ENCODE results near the gene FYN.

FYN gene

DNA sequence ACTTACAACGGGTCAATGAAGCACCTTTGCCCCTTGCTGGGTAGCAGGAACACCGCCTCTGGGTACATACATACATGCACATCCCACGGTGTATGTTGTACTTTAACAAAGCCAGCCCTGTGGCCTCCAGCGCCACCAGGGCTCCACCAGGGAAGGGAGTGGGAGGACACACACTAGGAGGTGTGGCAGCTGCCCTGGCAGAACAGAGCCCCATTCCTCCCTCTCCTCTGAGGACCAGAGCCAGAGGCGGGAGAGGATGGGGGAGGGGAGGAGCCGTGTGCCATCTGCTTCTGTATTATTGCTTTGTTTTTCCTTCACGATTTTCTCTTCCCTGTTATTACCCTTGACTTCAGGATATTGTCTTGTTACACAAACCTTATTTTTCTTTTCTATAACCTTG, 161.8 kb downstream of the FYN start:
- DNase-seq (ENCODE audit: low read depth, low spot score), result no peak
- H3K9ac ChIP-seq (ENCODE audit: insufficient read length), result peak overlapping the region; percentile 35
- H3K36me3 ChIP-seq (ENCODE audit: insufficient read depth, low read length), result peaks cover 56% of the 10 kb centered on the region
- H3K27ac ChIP-seq, result peak overlapping the region; percentile 89
- TF ChIP-seq POLR2AphosphoS5 (IDR thresholded peaks at IDR 0.05; ENCODE audit: borderline replicate concordance, low read depth, low read length) (no peak), FOXP2 (optimal IDR thresholded peaks at IDR 0.05; ENCODE audit: control extremely low read depth, extremely low read length, insufficient read depth) (no peak), EZH2 (IDR thresholded peaks at IDR 0.05) (no peak)
- H3K4me3 ChIP-seq, result no peak overlapping the region
- no peaks in the 10 kb centered on the region for H3K9me3 ChIP-seq (ENCODE audit: low read depth, low read length)

DNA sequence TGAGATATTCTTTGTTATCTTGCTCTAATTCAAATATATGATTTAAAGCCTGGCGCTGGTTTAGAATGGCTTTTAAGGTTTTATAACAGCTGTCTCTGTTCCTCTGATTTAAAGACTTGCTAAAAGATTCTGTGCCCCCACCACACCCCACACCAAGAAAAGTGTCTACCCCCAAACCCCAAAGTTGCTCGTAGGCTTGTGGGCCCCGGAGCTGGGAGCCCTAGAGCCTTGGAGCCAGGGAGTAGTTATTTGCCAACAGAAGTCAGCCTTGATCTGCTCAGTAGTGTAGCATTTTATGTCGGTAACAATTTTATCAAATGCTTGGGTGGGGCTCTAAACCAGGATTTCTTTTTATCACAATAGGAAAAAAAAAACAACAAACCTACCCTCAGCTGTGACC, 162.3 kb downstream of the FYN start:
- no peaks in the 10 kb centered on the region for H3K9me3 ChIP-seq (ENCODE audit: low read depth, low read length)
- H3K36me3 ChIP-seq (ENCODE audit: insufficient read depth, low read length), result peaks cover 59% of the 10 kb centered on the region
- no peak overlapping the region for H3K4me3 ChIP-seq
- no peak for DNase-seq (ENCODE audit: low read depth, low spot score)
- peak overlapping the region; percentile 48 for H3K9ac ChIP-seq (ENCODE audit: insufficient read length)
- H3K27ac ChIP-seq, result peak overlapping the region; percentile 89
- no peak for TF ChIP-seq POLR2AphosphoS5 (IDR thresholded peaks at IDR 0.05; ENCODE audit: borderline replicate concordance, low read depth, low read length)
- TF ChIP-seq FOXP2 (optimal IDR thresholded peaks at IDR 0.05; ENCODE audit: control extremely low read depth, extremely low read length, insufficient read depth), result no peak
- no peak for TF ChIP-seq EZH2 (IDR thresholded peaks at IDR 0.05)

DNA sequence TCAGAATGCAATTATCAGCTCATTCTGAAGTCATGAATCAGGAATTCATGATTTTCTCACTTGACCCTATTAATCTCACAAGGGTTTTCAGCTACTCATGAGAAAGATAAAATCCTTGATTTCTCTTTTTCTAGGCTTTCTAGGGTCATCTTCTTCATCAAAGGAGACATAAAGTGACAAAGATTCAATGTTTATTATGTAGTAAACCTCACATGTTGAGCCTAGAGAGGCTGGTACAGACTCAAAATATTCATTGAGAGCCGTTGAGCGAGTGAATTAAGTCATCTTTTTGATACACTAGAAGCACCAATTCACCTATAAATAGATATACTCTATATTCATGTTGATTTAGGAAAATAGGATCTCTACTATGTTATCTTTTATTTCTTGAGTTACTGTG, 162.8 kb downstream of the FYN start:
- DNase-seq (ENCODE audit: low read depth, low spot score), result no peak
- Histone ChIP-seq H3K27ac (peak overlapping the region; percentile 89), H3K9ac (ENCODE audit: insufficient read length) (peak overlapping the region; percentile 48), H3K36me3 (ENCODE audit: insufficient read depth, low read length) (peaks cover 58% of the 10 kb centered on the region), H3K4me3 (peak overlapping the region; percentile 56), H3K9me3 (ENCODE audit: low read depth, low read length) (no peaks in the 10 kb centered on the region)
- no peak for TF ChIP-seq FOXP2 (optimal IDR thresholded peaks at IDR 0.05; ENCODE audit: control extremely low read depth, extremely low read length, insufficient read depth)
- no peak for TF ChIP-seq EZH2 (IDR thresholded peaks at IDR 0.05)
- TF ChIP-seq POLR2AphosphoS5 (IDR thresholded peaks at IDR 0.05; ENCODE audit: borderline replicate concordance, low read depth, low read length), result no peak

DNA sequence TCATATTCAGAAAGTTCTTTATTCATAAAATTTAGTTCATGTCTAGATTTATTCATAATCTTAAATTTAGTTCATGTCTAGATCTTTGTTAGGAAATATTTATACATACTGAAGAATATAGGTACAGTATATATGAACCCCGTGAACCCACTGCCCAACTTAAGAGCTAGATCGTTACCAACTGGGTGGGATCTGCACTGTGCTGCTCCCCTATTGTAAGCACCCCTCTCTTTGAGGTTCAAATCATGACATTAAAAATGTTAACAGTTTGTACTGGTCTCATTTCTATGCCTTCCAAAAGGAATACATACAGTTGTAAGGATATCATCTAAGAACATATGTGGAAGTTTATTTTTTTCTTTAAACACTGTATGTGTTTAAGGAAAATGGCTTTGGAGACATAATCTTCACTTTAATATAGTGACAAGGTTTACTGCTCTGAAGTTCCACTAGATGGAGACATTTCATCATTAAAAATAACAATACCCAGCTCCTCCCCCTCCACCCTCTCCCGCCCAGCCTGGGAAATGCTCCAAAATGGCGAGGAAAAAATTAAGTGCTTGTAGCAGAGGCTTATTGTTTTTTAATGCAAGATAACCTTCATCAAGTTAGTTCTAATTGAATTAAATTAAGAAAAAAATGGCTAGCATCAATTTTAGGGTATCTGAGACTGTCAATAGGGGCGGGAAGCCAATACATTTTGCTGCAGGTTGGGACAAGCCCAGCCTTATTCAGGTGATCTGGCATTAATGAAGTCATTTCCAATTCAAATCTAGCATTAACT, 163.4 kb downstream of the FYN start:
- no peak for TF ChIP-seq POLR2AphosphoS5 (IDR thresholded peaks at IDR 0.05; ENCODE audit: borderline replicate concordance, low read depth, low read length)
- no peak for TF ChIP-seq FOXP2 (optimal IDR thresholded peaks at IDR 0.05; ENCODE audit: control extremely low read depth, extremely low read length, insufficient read depth)
- TF ChIP-seq EZH2 (IDR thresholded peaks at IDR 0.05), result no peak
- Histone ChIP-seq H3K9ac (ENCODE audit: insufficient read length) (peak overlapping the region; percentile 3), H3K4me3 (peak overlapping the region; percentile 56), H3K27ac (peak overlapping the region; percentile 89), H3K9me3 (ENCODE audit: low read depth, low read length) (no peaks in the 10 kb centered on the region), H3K36me3 (ENCODE audit: insufficient read depth, low read length) (peaks cover 52% of the 10 kb centered on the region)
- peak; percentile 66 for DNase-seq (ENCODE audit: low read depth, low spot score)

DNA sequence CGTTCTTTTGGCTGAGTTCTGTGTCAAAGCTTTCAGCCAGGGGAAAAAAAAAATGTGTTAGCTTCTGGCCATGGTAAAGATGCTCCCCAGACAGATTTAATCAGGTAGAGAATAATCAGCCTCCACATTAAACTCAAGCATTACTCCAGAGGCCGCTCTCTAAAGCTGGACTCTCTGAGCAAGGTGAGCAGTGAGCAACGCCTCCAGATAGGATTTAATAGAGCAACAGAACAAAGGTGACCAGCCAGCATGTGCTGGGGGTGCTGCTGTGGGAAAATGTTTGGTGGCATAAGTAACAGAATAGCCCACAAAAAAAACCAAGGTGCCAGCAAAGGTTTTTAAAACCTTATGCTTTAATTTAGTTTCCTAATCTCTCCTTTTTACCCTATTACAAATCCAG, 164.1 kb downstream of the FYN start:
- peak overlapping the region; percentile 3 for H3K9ac ChIP-seq (ENCODE audit: insufficient read length)
- DNase-seq (ENCODE audit: low read depth, low spot score), result no peak
- peaks cover 46% of the 10 kb centered on the region for H3K36me3 ChIP-seq (ENCODE audit: insufficient read depth, low read length)

DNA sequence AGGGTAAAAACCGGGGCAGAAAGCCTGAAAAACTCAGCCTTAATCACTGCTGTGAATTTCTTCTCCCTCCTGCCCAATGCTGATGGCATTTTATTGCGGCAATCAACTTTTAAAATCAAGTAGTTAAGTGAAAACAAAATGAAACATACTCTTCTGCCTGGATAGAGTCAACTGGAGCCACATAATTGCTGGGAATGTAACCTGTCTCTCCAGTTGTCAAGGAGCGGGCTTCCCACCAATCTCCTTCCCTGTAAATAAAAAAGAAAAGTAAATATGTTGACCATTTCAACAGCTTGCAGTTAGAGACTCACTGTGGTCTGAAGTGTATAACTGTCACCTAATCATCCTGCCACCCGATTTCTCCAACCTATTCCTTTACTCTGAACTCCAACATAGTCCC, 165.5 kb downstream of the FYN start:
- H3K9ac ChIP-seq (ENCODE audit: insufficient read length), result no peak overlapping the region
- H3K9me3 ChIP-seq (ENCODE audit: low read depth, low read length), result no peaks in the 10 kb centered on the region
- DNase-seq (ENCODE audit: low read depth, low spot score), result no peak
- TF ChIP-seq EZH2 (IDR thresholded peaks at IDR 0.05), result no peak
- TF ChIP-seq FOXP2 (optimal IDR thresholded peaks at IDR 0.05; ENCODE audit: control extremely low read depth, extremely low read length, insufficient read depth), result no peak
- TF ChIP-seq POLR2AphosphoS5 (IDR thresholded peaks at IDR 0.05; ENCODE audit: borderline replicate concordance, low read depth, low read length), result no peak
- no peak overlapping the region for H3K4me3 ChIP-seq
- H3K27ac ChIP-seq, result no peak overlapping the region
- peaks cover 45% of the 10 kb centered on the region for H3K36me3 ChIP-seq (ENCODE audit: insufficient read depth, low read length)

More for the DNA sequence above, 164.1 kb downstream of the FYN start:
- H3K27ac ChIP-seq, result no peak overlapping the region
- TF ChIP-seq FOXP2 (optimal IDR thresholded peaks at IDR 0.05; ENCODE audit: control extremely low read depth, extremely low read length, insufficient read depth) (no peak), EZH2 (IDR thresholded peaks at IDR 0.05) (no peak), POLR2AphosphoS5 (IDR thresholded peaks at IDR 0.05; ENCODE audit: borderline replicate concordance, low read depth, low read length) (no peak)
- no peak overlapping the region for H3K4me3 ChIP-seq
- no peaks in the 10 kb centered on the region for H3K9me3 ChIP-seq (ENCODE audit: low read depth, low read length)

DNA sequence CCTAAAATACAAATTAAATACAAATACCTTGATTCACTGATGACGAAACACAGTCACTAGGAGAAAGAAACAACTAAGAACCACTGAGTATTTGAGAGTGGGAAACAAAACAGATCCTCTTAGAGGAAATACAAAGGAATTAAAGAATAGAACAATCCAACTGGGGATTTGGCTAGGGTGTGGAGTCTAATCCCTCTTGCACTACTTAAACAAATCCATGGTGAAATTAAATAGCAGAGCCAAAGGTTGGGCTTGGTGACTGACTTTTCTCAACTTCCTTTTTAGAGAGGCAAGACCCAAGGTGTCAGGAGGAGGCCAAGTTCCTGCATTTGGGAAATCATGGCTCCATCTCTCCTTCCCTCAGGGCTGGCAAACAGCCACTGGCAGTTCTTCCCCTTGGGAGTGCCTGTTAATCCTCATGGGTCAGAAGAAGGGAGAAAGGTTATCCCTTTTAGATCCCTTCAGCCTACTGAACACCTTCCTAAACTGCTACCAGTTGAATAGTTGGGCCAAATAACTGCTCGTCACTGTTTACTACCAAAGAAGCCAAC, 166.3 kb downstream of the FYN start:
- Histone ChIP-seq H3K36me3 (ENCODE audit: insufficient read depth, low read length) (peaks cover 45% of the 10 kb centered on the region), H3K9me3 (ENCODE audit: low read depth, low read length) (no peaks in the 10 kb centered on the region), H3K4me3 (no peak overlapping the region), H3K9ac (ENCODE audit: insufficient read length) (peak overlapping the region; percentile 24), H3K27ac (no peak overlapping the region)
- no peak for DNase-seq (ENCODE audit: low read depth, low spot score)
- TF ChIP-seq POLR2AphosphoS5 (IDR thresholded peaks at IDR 0.05; ENCODE audit: borderline replicate concordance, low read depth, low read length) (no peak), FOXP2 (optimal IDR thresholded peaks at IDR 0.05; ENCODE audit: control extremely low read depth, extremely low read length, insufficient read depth) (no peak), EZH2 (IDR thresholded peaks at IDR 0.05) (no peak)

DNA sequence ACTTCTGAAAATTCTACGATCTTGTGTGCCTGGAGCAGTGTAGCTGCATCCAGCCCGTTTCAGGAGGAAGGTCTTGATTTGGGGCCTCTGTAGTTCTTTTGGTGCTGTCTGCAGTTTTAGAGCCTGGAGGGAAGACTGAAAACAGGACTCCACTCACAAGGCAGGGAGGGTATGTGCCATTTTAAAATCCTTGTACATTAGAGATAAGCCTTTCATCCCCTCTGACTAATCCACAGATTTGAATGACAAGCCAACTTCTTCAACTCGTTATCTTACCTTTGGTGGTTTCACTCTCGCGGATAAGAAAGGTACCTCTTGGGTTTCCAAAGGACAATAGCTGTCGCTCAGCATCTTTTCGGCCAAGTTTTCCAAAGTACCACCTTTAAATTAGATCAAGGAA, 169.5 kb downstream of the FYN start:
- Histone ChIP-seq H3K9ac (ENCODE audit: insufficient read length) (no peak overlapping the region), H3K27ac (0 out of 2 replicates have a peak overlapping the region, but pooled peaks have one; percentile 39), H3K9me3 (ENCODE audit: low read depth, low read length) (no peaks in the 10 kb centered on the region), H3K4me3 (no peak overlapping the region), H3K36me3 (ENCODE audit: insufficient read depth, low read length) (peaks cover 65% of the 10 kb centered on the region)
- no peak for TF ChIP-seq FOXP2 (optimal IDR thresholded peaks at IDR 0.05; ENCODE audit: control extremely low read depth, extremely low read length, insufficient read depth)
- no peak for TF ChIP-seq EZH2 (IDR thresholded peaks at IDR 0.05)
- no peak for TF ChIP-seq POLR2AphosphoS5 (IDR thresholded peaks at IDR 0.05; ENCODE audit: borderline replicate concordance, low read depth, low read length)
- DNase-seq (ENCODE audit: low read depth, low spot score), result no peak
